Adrenal gland (tissue), 5 donors: Measurements from ENCODE around the gene STN1.

ENCODE experiments used
- POLR2A ChIP-seq, 2 donors: fragments of 450-650 bp; IDR thresholded peaks; one replicate each; pipeline ENCODE4 v1.6.1; 2017; ENCODE audit warnings: antibody characterized with exemption in 2 of 2, mild to moderate bottlenecking in 2 of 2, moderate library complexity in 1 of 2
- TF ChIP-seq, protein P1 (sequence below), 6 experiments: fragments of 450-650 bp in 4 of 6; fragments of 200-600 bp in 2 of 6; sonication (generic) in 1 of 6; IDR thresholded peaks; 1 replicate in 5 of 6; 2 replicates in 1 of 6; pipeline versions ENCODE4 v1.5.1 to v1.8.0; 2016 to 2021; ENCODE audit warnings: antibody characterized with exemption in 6 of 6, mild to moderate bottlenecking in 2 of 6, moderate library complexity in 1 of 6
- donor health status: DM: no; HTN: no; CAD: no.

DNA sequence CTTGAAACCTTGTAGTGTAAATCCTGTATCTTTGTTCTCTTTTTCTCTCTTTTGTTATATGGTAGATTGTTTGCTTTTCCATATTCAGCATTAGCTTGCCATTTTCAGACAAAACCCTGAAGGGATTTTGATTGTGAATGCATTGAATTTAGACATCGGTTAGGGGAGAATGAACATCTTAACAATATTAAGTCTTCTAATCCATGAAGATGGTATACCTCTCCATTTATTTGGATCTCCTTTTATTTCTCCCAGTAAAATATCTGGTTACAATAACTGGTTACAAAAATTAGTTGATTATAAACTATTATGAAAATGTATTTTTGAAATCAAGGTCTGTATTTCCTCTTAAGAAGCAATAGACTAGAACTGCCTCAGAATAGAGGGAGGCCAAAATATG, 36.6 kb upstream of the STN1 start:
- TF ChIP-seq, protein P1, sequence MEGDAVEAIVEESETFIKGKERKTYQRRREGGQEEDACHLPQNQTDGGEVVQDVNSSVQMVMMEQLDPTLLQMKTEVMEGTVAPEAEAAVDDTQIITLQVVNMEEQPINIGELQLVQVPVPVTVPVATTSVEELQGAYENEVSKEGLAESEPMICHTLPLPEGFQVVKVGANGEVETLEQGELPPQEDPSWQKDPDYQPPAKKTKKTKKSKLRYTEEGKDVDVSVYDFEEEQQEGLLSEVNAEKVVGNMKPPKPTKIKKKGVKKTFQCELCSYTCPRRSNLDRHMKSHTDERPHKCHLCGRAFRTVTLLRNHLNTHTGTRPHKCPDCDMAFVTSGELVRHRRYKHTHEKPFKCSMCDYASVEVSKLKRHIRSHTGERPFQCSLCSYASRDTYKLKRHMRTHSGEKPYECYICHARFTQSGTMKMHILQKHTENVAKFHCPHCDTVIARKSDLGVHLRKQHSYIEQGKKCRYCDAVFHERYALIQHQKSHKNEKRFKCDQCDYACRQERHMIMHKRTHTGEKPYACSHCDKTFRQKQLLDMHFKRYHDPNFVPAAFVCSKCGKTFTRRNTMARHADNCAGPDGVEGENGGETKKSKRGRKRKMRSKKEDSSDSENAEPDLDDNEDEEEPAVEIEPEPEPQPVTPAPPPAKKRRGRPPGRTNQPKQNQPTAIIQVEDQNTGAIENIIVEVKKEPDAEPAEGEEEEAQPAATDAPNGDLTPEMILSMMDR (IDR thresholded peaks at IDR 0.05), result no peak
- TF ChIP-seq POLR2A (IDR thresholded peaks at IDR 0.05), result no peak
